ENCODE results near the gene EYA2.

GRCh38 chr20:46897328-46897880 lies 2.8 kb downstream of the EYA2 start:
- TF ChIP-seq CTCF (IDR thresholded peaks at IDR 0.05), result no peak
- TF ChIP-seq POLR2A (IDR thresholded peaks at IDR 0.05), result no peak

All from gastroesophageal sphincter (tissue), 3 donors.